ENCODE data around the gene ZBTB20. TPM values are rescaled to one million over a fixed set of nuclear protein-coding genes. Genes with fewer than 3 reads are reported as not detected.
A peak's percentile ranks its signal among the peaks of the same experiment; 100 is the strongest.

The ZBTB20 gene
- total RNA-seq, 1 donor from 2014 or later = 32.5 TPM

- Histone ChIP-seq H3K36me3 (ENCODE audit: control insufficient read depth, insufficient read depth, low read length) (no peaks in the 10 kb centered on the region), H3K27me3 (ENCODE audit: control insufficient read depth, insufficient read depth, low read length) (no peaks in the 10 kb centered on the region), H3K4me3 (ENCODE audit: low read depth, low read length) (no peak overlapping the region)
- TF ChIP-seq, protein P1, sequence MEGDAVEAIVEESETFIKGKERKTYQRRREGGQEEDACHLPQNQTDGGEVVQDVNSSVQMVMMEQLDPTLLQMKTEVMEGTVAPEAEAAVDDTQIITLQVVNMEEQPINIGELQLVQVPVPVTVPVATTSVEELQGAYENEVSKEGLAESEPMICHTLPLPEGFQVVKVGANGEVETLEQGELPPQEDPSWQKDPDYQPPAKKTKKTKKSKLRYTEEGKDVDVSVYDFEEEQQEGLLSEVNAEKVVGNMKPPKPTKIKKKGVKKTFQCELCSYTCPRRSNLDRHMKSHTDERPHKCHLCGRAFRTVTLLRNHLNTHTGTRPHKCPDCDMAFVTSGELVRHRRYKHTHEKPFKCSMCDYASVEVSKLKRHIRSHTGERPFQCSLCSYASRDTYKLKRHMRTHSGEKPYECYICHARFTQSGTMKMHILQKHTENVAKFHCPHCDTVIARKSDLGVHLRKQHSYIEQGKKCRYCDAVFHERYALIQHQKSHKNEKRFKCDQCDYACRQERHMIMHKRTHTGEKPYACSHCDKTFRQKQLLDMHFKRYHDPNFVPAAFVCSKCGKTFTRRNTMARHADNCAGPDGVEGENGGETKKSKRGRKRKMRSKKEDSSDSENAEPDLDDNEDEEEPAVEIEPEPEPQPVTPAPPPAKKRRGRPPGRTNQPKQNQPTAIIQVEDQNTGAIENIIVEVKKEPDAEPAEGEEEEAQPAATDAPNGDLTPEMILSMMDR (IDR thresholded peaks at IDR 0.05; ENCODE audit: insufficient read depth, low read length, poor library complexity, severe bottlenecking) = no peak
- DNase-seq (ENCODE audit: low read depth) = peak; percentile 61
Observed at GRCh38 chr3:114902691-114903101, 244.4 kb downstream of the ZBTB20 start.

GRCh38 chr3:114900908-114901307 is 246.2 kb downstream of the ZBTB20 start:
- Histone ChIP-seq H3K4me3 (ENCODE audit: low read depth, low read length) (no peak overlapping the region), H3K27me3 (ENCODE audit: control insufficient read depth, insufficient read depth, low read length) (no peaks in the 10 kb centered on the region), H3K36me3 (ENCODE audit: control insufficient read depth, insufficient read depth, low read length) (no peaks in the 10 kb centered on the region)
- DNase-seq (ENCODE audit: low read depth) = no peak
- TF ChIP-seq, protein P1 (IDR thresholded peaks at IDR 0.05; ENCODE audit: insufficient read depth, low read length, poor library complexity, severe bottlenecking) = no peak

- Histone ChIP-seq H3K4me3 (ENCODE audit: low read depth, low read length) (no peak overlapping the region), H3K27me3 (ENCODE audit: control insufficient read depth, insufficient read depth, low read length) (no peaks in the 10 kb centered on the region), H3K36me3 (ENCODE audit: control insufficient read depth, insufficient read depth, low read length) (no peaks in the 10 kb centered on the region)
- TF ChIP-seq, protein P1 (IDR thresholded peaks at IDR 0.05; ENCODE audit: insufficient read depth, low read length, poor library complexity, severe bottlenecking) = no peak
- peak; percentile 82 for DNase-seq (ENCODE audit: low read depth)
Observed at GRCh38 chr3:114899186-114899931, 247.7 kb downstream of the ZBTB20 start.

GRCh38 chr3:114896978-114897377 is 250.1 kb downstream of the ZBTB20 start:
- no peak overlapping the region for H3K4me3 ChIP-seq (ENCODE audit: low read depth, low read length)
- H3K36me3 ChIP-seq (ENCODE audit: control insufficient read depth, insufficient read depth, low read length) = no peaks in the 10 kb centered on the region
- TF ChIP-seq, protein P1 (IDR thresholded peaks at IDR 0.05; ENCODE audit: insufficient read depth, low read length, poor library complexity, severe bottlenecking) = no peak
- DNase-seq (ENCODE audit: low read depth) = no peak
- H3K27me3 ChIP-seq (ENCODE audit: control insufficient read depth, insufficient read depth, low read length) = no peaks in the 10 kb centered on the region

GRCh38 chr3:114893361-114893760 is 253.7 kb downstream of the ZBTB20 start:
- DNase-seq (ENCODE audit: low read depth) = no peak
- H3K36me3 ChIP-seq (ENCODE audit: control insufficient read depth, insufficient read depth, low read length) = no peaks in the 10 kb centered on the region
- H3K4me3 ChIP-seq (ENCODE audit: low read depth, low read length) = no peak overlapping the region
- no peaks in the 10 kb centered on the region for H3K27me3 ChIP-seq (ENCODE audit: control insufficient read depth, insufficient read depth, low read length)
- TF ChIP-seq, protein P1 (IDR thresholded peaks at IDR 0.05; ENCODE audit: insufficient read depth, low read length, poor library complexity, severe bottlenecking) = no peak

GRCh38 chr3:114892880-114893279 is 254.2 kb downstream of the ZBTB20 start:
- Histone ChIP-seq H3K36me3 (ENCODE audit: control insufficient read depth, insufficient read depth, low read length) (no peaks in the 10 kb centered on the region), H3K4me3 (ENCODE audit: low read depth, low read length) (no peak overlapping the region), H3K27me3 (ENCODE audit: control insufficient read depth, insufficient read depth, low read length) (no peaks in the 10 kb centered on the region)
- no peak for DNase-seq (ENCODE audit: low read depth)
- TF ChIP-seq, protein P1 (IDR thresholded peaks at IDR 0.05; ENCODE audit: insufficient read depth, low read length, poor library complexity, severe bottlenecking) = no peak
